Neural cell (in vitro differentiated cells): Measurements from ENCODE around the gene KLC4. TPM values are rescaled to one million over a fixed set of nuclear protein-coding genes. Genes with fewer than 3 reads are reported as not detected.

Experiments
- H2AFZ ChIP-seq: fragments of 200-600, 300-800 bp; sonication (generic), shearing (Covaris generic); 2 replicates; pipeline ENCODE4 v1.6.0; 2014; ENCODE audit warnings: low read depth, mild to moderate bottlenecking, antibody characterized with exemption, low read length, moderate library complexity
- H3F3A ChIP-seq: fragments of 200-600 bp; shearing (Covaris generic); 2 replicates; pipeline ENCODE4 v1.6.1; 2016; ENCODE audit warnings: mild to moderate bottlenecking, moderate library complexity, mixed read lengths, antibody characterized with exemption, low read length; ENCODE audit not compliant: insufficient read depth, poor library complexity, severe bottlenecking
- H3K27ac ChIP-seq: fragments of 200-600, 300-800 bp; sonication (generic), shearing (Covaris generic); 2 replicates; pipeline ENCODE4 v1.5.1; 2014; ENCODE audit warnings: mild to moderate bottlenecking, low read length, moderate library complexity
- H3K27me3 ChIP-seq: fragments of 300-800, 200-600 bp; sonication (generic), shearing (Covaris generic); 2 replicates; pipeline ENCODE4 v1.6.0; 2014; ENCODE audit warnings: mild to moderate bottlenecking, low read depth, low read length, moderate library complexity; ENCODE audit not compliant: insufficient read depth
- H3K36me3 ChIP-seq: fragments of 300-800, 200-600 bp; sonication (generic), shearing (Covaris generic); 2 replicates; pipeline ENCODE4 v1.5.1; 2014; ENCODE audit warnings: mild to moderate bottlenecking, antibody characterized with exemption, low read length, moderate library complexity; ENCODE audit not compliant: insufficient read depth
- H3K4me2 ChIP-seq: fragments of 300-800, 200-600 bp; sonication (generic), shearing (Covaris generic); 2 replicates; pipeline ENCODE4 v1.6.0; 2014; ENCODE audit warnings: mild to moderate bottlenecking, low read length
- H3K4me3 ChIP-seq: fragments of 300-800, 200-600 bp; sonication (generic), shearing (Covaris generic); 2 replicates; pipeline ENCODE4 v1.5.1; 2014; ENCODE audit warnings: mild to moderate bottlenecking, low read length, moderate library complexity
- H3K79me2 ChIP-seq: fragments of 200-600 bp; shearing (Covaris generic); replicated peaks from 2 replicates; pipeline ENCODE4 v1.6.0; 2014; ENCODE audit warnings: mild to moderate bottlenecking, low read length, moderate library complexity; ENCODE audit not compliant: insufficient read depth
- H3K9ac ChIP-seq: fragments of 300-800, 200-600 bp; sonication (generic), shearing (Covaris generic); 2 replicates; pipeline ENCODE4 v1.6.1; 2016; ENCODE audit warnings: mild to moderate bottlenecking, low read length, mixed read lengths
- H3K9me2 ChIP-seq: fragments of 200-600 bp; shearing (Covaris generic); 2 replicates; pipeline ENCODE4 v1.6.1; 2016; ENCODE audit warnings: mild to moderate bottlenecking, low read length, mixed read lengths; ENCODE audit not compliant: insufficient read depth
- H3K9me3 ChIP-seq: fragments of 200-600, 300-800 bp; sonication (generic), shearing (Covaris generic); 2 replicates; pipeline ENCODE4 v1.6.1; 2016; ENCODE audit warnings: mild to moderate bottlenecking, mixed run types, low read length, moderate library complexity, mixed read lengths
- H4K20me1 ChIP-seq: fragments of 200-600 bp; shearing (Covaris generic); 2 replicates; pipeline ENCODE4 v1.6.1; 2016; ENCODE audit warnings: mild to moderate bottlenecking, mixed run types; ENCODE audit not compliant: insufficient read depth
- EP300 ChIP-seq: fragments of 450-650 bp; conservative IDR thresholded peaks from 2 replicates; pipeline ENCODE4 v1.6.1; 2014; ENCODE audit warnings: antibody characterized with exemption, mild to moderate bottlenecking, moderate library complexity; ENCODE audit not compliant: poor library complexity, severe bottlenecking
- MXI1 ChIP-seq: fragments of 450-650 bp; conservative IDR thresholded peaks from 2 replicates; pipeline ENCODE4 v1.6.1; 2014; ENCODE audit warnings: antibody characterized with exemption, mild to moderate bottlenecking; ENCODE audit not compliant: poor library complexity, severe bottlenecking
- POLR2AphosphoS5 ChIP-seq: IDR thresholded peaks from 2 replicates; pipeline ENCODE4 v1.6.1; 2012
- RAD21 ChIP-seq: fragments of 450-650 bp; conservative IDR thresholded peaks from 2 replicates; pipeline ENCODE4 v1.6.1; 2014; ENCODE audit warnings: antibody characterized with exemption, mild to moderate bottlenecking, moderate library complexity
- SMC3 ChIP-seq: fragments of 450-650 bp; conservative IDR thresholded peaks from 2 replicates; pipeline ENCODE4 v1.6.1; 2014; ENCODE audit warnings: antibody characterized with exemption, mild to moderate bottlenecking, moderate library complexity; ENCODE audit not compliant: poor library complexity
- TAF1 ChIP-seq: IDR thresholded peaks from 2 replicates; pipeline ENCODE4 v1.6.1; 2012; ENCODE audit warnings: low read depth
- polyA plus RNA-seq: library from polyadenylated mRNA; depleted of rRNA; stranded (reverse); fragments of >200 nt; gene quantifications from 2 replicates; pipeline ENCODE4 v1.2.3, GENCODE V29; 2014
- TF ChIP-seq, protein P1 (sequence below): fragments of 450-650 bp; IDR thresholded peaks from 2 replicates; pipeline ENCODE4 v1.5.1; 2014; ENCODE audit warnings: antibody characterized with exemption, mild to moderate bottlenecking, moderate library complexity; ENCODE audit not compliant: poor library complexity, severe bottlenecking
- TF ChIP-seq, protein P2 (sequence below): IDR thresholded peaks from 2 replicates; pipeline ENCODE4 v1.6.1; 2012; ENCODE audit warnings: borderline replicate concordance

Gene KLC4
- polyA plus RNA-seq, 1 donor from 2014 or later: 75.3 TPM

DNA sequence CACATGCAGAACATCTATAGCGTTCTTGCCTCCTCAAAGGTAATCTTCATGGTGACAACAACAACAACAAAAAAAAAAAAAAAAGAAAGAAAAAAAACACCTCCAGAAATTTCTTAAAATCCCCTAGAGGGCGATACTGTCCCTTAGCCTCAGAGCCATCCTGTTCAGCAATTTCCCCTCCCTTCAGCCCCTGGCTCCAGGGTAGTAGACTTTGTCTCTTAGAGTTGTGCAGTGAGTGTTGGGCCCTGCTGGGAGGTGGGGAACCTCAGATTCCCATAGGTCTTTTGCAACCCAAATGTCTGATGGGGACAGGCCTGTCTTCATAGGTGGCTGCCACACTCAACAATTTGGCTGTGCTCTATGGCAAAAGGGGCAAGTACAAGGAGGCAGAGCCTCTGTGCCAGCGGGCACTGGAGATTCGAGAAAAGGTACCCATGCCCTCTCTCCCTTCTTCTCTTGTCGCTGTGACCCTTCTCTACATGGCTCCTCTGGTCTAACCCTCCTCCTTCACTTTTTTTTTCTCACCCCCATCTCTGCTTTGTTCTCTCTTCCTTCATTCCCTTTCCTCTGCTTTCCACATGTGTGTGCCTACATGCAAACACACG lies 10.7 kb downstream of the KLC4 start:
- Histone ChIP-seq H4K20me1 (no peaks in the 10 kb centered on the region), H2AFZ (no peak overlapping the region), H3K36me3 (peaks cover 8% of the 10 kb centered on the region), H3K4me2 (no peak overlapping the region), H3K4me3 (no peak overlapping the region), H3K79me2 (no peaks in the 10 kb centered on the region), H3K27me3 (no peaks in the 10 kb centered on the region), H3K9ac (no peak overlapping the region), H3K9me2 (no peaks in the 10 kb centered on the region), H3F3A (no peaks in the 10 kb centered on the region), H3K27ac (no peak overlapping the region), H3K9me3 (no peaks in the 10 kb centered on the region)
- TF ChIP-seq, protein P1, sequence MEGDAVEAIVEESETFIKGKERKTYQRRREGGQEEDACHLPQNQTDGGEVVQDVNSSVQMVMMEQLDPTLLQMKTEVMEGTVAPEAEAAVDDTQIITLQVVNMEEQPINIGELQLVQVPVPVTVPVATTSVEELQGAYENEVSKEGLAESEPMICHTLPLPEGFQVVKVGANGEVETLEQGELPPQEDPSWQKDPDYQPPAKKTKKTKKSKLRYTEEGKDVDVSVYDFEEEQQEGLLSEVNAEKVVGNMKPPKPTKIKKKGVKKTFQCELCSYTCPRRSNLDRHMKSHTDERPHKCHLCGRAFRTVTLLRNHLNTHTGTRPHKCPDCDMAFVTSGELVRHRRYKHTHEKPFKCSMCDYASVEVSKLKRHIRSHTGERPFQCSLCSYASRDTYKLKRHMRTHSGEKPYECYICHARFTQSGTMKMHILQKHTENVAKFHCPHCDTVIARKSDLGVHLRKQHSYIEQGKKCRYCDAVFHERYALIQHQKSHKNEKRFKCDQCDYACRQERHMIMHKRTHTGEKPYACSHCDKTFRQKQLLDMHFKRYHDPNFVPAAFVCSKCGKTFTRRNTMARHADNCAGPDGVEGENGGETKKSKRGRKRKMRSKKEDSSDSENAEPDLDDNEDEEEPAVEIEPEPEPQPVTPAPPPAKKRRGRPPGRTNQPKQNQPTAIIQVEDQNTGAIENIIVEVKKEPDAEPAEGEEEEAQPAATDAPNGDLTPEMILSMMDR: peak; percentile 52
- TF ChIP-seq SMC3 (peak; percentile 63), RAD21 (peak; percentile 56), EP300 (no peak)

DNA sequence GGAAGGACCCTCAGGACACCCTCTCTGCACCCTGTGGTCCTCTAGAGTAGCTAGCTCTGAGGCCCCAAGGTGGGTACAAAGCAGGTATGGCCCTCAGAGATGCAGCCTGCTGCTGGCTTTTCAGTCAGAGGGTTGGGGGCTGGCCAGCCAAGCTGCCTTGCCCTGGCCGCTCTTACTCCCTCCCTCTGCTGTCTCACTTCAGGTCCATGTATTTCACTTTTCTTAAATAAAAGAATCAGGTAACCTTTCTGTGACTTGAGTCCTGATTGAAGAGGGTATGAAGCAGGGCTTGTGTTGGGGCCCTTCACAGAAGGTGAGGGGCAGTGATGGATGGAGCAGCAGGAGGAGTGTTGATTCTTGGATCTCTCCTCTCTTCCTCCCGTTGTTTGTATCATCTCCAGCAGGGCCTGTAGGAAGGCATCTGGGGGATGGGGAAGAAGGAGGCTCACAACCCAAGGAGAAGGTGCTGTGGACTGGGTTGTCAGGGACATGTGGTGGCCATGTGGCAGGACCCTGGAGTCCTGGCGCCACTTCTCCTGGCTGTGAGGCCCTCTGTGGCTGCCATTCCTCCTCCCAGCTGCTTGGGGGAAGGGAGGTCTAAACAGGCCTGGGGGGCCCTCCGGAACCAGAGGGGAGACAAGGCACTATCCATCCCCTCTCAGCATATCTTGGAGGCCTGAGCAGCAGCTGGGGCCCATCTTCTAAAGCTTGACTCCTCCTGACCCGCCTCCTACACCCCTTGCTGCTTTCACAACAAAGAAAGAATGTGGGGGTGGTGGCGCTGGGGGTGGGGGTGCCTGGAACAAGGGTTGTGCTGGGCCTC lies 15.6 kb downstream of the KLC4 start:
- H4K20me1 ChIP-seq: no peaks in the 10 kb centered on the region
- no peaks in the 10 kb centered on the region for H3F3A ChIP-seq
- peak overlapping the region; percentile 61 for H3K4me3 ChIP-seq
- peak overlapping the region; percentile 60 for H3K9ac ChIP-seq
- no peaks in the 10 kb centered on the region for H3K27me3 ChIP-seq
- no peak overlapping the region for H2AFZ ChIP-seq
- peaks cover 25% of the 10 kb centered on the region for H3K79me2 ChIP-seq
- H3K4me2 ChIP-seq: no peak overlapping the region
- no peaks in the 10 kb centered on the region for H3K36me3 ChIP-seq
- TF ChIP-seq POLR2AphosphoS5 (no peak), MXI1 (no peak), EP300 (no peak), TAF1 (no peak)
- TF ChIP-seq, protein P1: no peak
- H3K9me2 ChIP-seq: no peaks in the 10 kb centered on the region
- peak overlapping the region; percentile 66 for H3K27ac ChIP-seq
- H3K9me3 ChIP-seq: no peaks in the 10 kb centered on the region

DNA sequence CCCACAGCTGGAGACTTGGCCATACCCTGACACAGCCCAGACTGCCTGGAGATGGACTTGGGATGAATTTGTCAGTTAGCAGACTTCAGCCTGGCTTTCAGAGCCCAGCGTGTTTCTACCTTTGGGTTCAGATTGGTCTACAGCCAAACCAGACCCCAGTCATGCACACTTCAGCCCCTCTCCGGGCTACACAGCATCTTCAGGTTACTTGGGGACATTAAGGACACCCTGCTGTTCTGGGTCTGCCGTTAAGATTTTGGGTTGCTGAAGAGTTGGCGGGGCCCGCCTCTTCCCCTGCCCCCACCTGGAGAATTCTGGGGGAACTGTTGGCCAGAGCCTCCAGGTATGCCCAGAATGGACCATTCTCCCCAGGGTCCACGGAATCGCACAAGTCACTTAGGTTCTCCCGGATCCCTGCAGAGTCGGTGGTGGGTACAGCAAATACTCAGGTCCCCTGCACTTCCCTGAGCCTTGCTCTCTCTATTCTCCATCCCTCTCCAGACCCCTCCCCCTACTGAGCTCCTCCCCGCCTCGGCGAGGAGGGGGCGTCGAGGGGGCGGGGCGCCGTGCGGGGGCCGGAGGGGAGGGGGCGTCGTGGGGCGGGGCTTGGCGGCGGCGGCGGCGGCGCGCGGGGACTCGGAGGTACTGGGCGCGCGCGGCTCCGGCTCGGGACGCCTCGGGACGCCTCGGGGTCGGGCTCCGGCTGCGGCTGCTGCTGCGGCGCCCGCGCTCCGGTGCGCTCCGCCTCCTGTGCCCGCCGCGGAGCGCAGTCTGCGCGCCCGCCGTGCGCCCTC lies 16.4 kb downstream of the KLC4 start, which contains the start of gene PTK7:
Gene PTK7 (plus strand): TSS at position 645 of the 794 bp plus-strand sequence. CDS start 175 bp downstream, outside the sequence.
- H3K9me3 ChIP-seq: no peaks in the 10 kb centered on the region
- no peaks in the 10 kb centered on the region for H3K36me3 ChIP-seq
- H4K20me1 ChIP-seq: no peaks in the 10 kb centered on the region
- H3K4me2 ChIP-seq: peak within 1 kb of the TSS; percentile 77
- H3K79me2 ChIP-seq: peaks cover 28% of the 10 kb centered on the region
- H3K9ac ChIP-seq: peak within 1 kb of the TSS; percentile 87
- no peaks in the 10 kb centered on the region for H3F3A ChIP-seq
- peak within 1 kb of the TSS; percentile 81 for H3K27ac ChIP-seq
- peak within 1 kb of the TSS; percentile 62 for H2AFZ ChIP-seq
- no peaks in the 10 kb centered on the region for H3K9me2 ChIP-seq
- H3K4me3 ChIP-seq: peak within 1 kb of the TSS; percentile 98
- H3K27me3 ChIP-seq: no peaks in the 10 kb centered on the region
- TF ChIP-seq SMC3 (no peak), RAD21 (peak; percentile 15), MXI1 (no peak), POLR2AphosphoS5 (peak; percentile 54), EP300 (no peak), TAF1 (no peak)
- TF ChIP-seq, protein P2, sequence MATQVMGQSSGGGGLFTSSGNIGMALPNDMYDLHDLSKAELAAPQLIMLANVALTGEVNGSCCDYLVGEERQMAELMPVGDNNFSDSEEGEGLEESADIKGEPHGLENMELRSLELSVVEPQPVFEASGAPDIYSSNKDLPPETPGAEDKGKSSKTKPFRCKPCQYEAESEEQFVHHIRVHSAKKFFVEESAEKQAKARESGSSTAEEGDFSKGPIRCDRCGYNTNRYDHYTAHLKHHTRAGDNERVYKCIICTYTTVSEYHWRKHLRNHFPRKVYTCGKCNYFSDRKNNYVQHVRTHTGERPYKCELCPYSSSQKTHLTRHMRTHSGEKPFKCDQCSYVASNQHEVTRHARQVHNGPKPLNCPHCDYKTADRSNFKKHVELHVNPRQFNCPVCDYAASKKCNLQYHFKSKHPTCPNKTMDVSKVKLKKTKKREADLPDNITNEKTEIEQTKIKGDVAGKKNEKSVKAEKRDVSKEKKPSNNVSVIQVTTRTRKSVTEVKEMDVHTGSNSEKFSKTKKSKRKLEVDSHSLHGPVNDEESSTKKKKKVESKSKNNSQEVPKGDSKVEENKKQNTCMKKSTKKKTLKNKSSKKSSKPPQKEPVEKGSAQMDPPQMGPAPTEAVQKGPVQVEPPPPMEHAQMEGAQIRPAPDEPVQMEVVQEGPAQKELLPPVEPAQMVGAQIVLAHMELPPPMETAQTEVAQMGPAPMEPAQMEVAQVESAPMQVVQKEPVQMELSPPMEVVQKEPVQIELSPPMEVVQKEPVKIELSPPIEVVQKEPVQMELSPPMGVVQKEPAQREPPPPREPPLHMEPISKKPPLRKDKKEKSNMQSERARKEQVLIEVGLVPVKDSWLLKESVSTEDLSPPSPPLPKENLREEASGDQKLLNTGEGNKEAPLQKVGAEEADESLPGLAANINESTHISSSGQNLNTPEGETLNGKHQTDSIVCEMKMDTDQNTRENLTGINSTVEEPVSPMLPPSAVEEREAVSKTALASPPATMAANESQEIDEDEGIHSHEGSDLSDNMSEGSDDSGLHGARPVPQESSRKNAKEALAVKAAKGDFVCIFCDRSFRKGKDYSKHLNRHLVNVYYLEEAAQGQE: no peak
- TF ChIP-seq, protein P1: no peak
